ENCODE data around the gene TIGD4.

Gene TIGD4

GRCh38 chr4:152734015-152734698 lies 45.4 kb downstream of the TIGD4 start:
- no peak for TF ChIP-seq CTCF (conservative IDR thresholded peaks at IDR 0.05)
- TF ChIP-seq ZFX (IDR thresholded peaks at IDR 0.05), result no peak
- no peak overlapping the region for H3K27ac ChIP-seq

- TF ChIP-seq ZFX (IDR thresholded peaks at IDR 0.05) (no peak), CTCF (conservative IDR thresholded peaks at IDR 0.05) (no peak)
- no peak overlapping the region for H3K27ac ChIP-seq
These were observed 47.5 kb downstream of the TIGD4 start for GRCh38 chr4:152731997-152732396.

GRCh38 chr4:152729466-152729865 lies 50.1 kb downstream of the TIGD4 start:
- TF ChIP-seq ZFX (IDR thresholded peaks at IDR 0.05), result no peak
- no peak for TF ChIP-seq CTCF (conservative IDR thresholded peaks at IDR 0.05)
- no peak overlapping the region for H3K27ac ChIP-seq

GRCh38 chr4:152728343-152728742 lies 51.2 kb downstream of the TIGD4 start:
- no peak overlapping the region for H3K27ac ChIP-seq
- TF ChIP-seq ZFX (IDR thresholded peaks at IDR 0.05) (no peak), CTCF (conservative IDR thresholded peaks at IDR 0.05) (no peak)

- no peak for TF ChIP-seq CTCF (conservative IDR thresholded peaks at IDR 0.05)
- TF ChIP-seq ZFX (IDR thresholded peaks at IDR 0.05), result no peak
- no peak overlapping the region for H3K27ac ChIP-seq
These were observed 51.7 kb downstream of the TIGD4 start for GRCh38 chr4:152727784-152728183.

- no peak overlapping the region for H3K27ac ChIP-seq
- TF ChIP-seq ZFX (IDR thresholded peaks at IDR 0.05) (no peak), CTCF (conservative IDR thresholded peaks at IDR 0.05) (no peak)
These were observed 55.0 kb downstream of the TIGD4 start for GRCh38 chr4:152724494-152724893.

- no peak overlapping the region for H3K27ac ChIP-seq
- no peak for TF ChIP-seq CTCF (conservative IDR thresholded peaks at IDR 0.05)
These were observed 56.3 kb downstream of the TIGD4 start for GRCh38 chr4:152723236-152723635.

All from C4-2B (cell line).